OCI-M2 (cell line): Measurements from ENCODE around the gene RTN4RL2.

Experiments
- DNase-seq: peaks from one replicate; lab custom pipeline; 2025; ENCODE audit not compliant: unreplicated experiment; lab: John Stamatoyannopoulos, UW

The RTN4RL2 gene

GRCh38 chr11:57523419-57523818 lies 63.1 kb downstream of the RTN4RL2 start:
- DNase-seq, result no peak
